HFFc6 (cell line): ENCODE measurements around the gene CCDC102A. TPM values are rescaled to one million over a fixed set of nuclear protein-coding genes. Genes with fewer than 3 reads are reported as not detected.

Source experiments
- DNase-seq: peaks from one replicate; pipeline ENCODE4 v3.0.0-alpha.2; 2018
- H3K27ac Mint-ChIP-seq: 2 replicates; pipeline ENCODE4 v1.8.0; 2020; ENCODE audit warnings: mild to moderate bottlenecking, mixed read lengths
- H3K27me3 Mint-ChIP-seq: 2 replicates; pipeline ENCODE4 v1.8.0; 2021; ENCODE audit warnings: mild to moderate bottlenecking, moderate library complexity, mixed read lengths; ENCODE audit not compliant: insufficient read depth
- H3K36me3 Mint-ChIP-seq: 2 replicates; pipeline ENCODE4 v1.8.0; 2021; ENCODE audit warnings: low read depth, mixed read lengths
- H3K4me1 Mint-ChIP-seq: 2 replicates; pipeline ENCODE4 v1.8.0; 2020; ENCODE audit warnings: low read depth, mixed read lengths
- H3K4me3 Mint-ChIP-seq: 2 replicates; pipeline ENCODE4 v1.8.0; 2020; ENCODE audit warnings: mild to moderate bottlenecking, moderate library complexity, mixed read lengths
- H3K9me3 Mint-ChIP-seq: 2 replicates; pipeline ENCODE4 v1.8.0; 2020; ENCODE audit warnings: mild to moderate bottlenecking, mixed read lengths
- CTCF ChIP-seq: fragments of 200-600 bp; sonication (generic); IDR thresholded peaks from 2 replicates; pipeline ENCODE4 v1.5.0; 2021; ENCODE audit warnings: antibody characterized with exemption, mild to moderate bottlenecking
- total RNA-seq, 6 experiments: library from RNA; stranded (reverse); fragmentation: NEBNext Ultra II Directional; extraction: Animal tissue kit (Norgen Biotek cat#: 25700); gene quantifications; 2 replicates in 1 of 6; 3 replicates in 5 of 6; pipeline ENCODE4 v1.2.3, GENCODE V29; 2021

The CCDC102A gene
- total RNA-seq, 6 experiments from 2014 or later, result 3.6 to 4.6 (median 4.1) TPM

- no peaks in the 10 kb centered on the region for H3K4me1 Mint-ChIP-seq
- H3K27ac Mint-ChIP-seq, result no peak overlapping the region
- H3K9me3 Mint-ChIP-seq, result no peaks in the 10 kb centered on the region
- no peak for DNase-seq
- no peak overlapping the region for H3K4me3 Mint-ChIP-seq
- no peak for TF ChIP-seq CTCF
- no peaks in the 10 kb centered on the region for H3K36me3 Mint-ChIP-seq
- peaks cover 3% of the 10 kb centered on the region; the same call in 1 of the 2 replicates for H3K27me3 Mint-ChIP-seq
Measured at GRCh38 chr16:57516176-57516725, 20.1 kb downstream of the CCDC102A start.

- DNase-seq, result no peak
Measured at GRCh38 chr16:57514791-57515600, 21.4 kb downstream of the CCDC102A start.

GRCh38 chr16:57514371-57514770, 22.0 kb downstream of the CCDC102A start:
- TF ChIP-seq CTCF, result no peak
- Mint-ChIP-seq H3K4me3 (no peak overlapping the region), H3K36me3 (no peaks in the 10 kb centered on the region)

More at GRCh38 chr16:57514791-57515600, 21.4 kb downstream of the CCDC102A start:
- no peak overlapping the region for H3K27ac Mint-ChIP-seq
- H3K9me3 Mint-ChIP-seq, result no peaks in the 10 kb centered on the region
- peaks cover 3% of the 10 kb centered on the region; the same call in 1 of the 2 replicates for H3K27me3 Mint-ChIP-seq
- H3K36me3 Mint-ChIP-seq, result no peaks in the 10 kb centered on the region
- no peak overlapping the region for H3K4me3 Mint-ChIP-seq
- H3K4me1 Mint-ChIP-seq, result no peaks in the 10 kb centered on the region
- TF ChIP-seq CTCF, result no peak

GRCh38 chr16:57513371-57514102, 22.8 kb downstream of the CCDC102A start:
- DNase-seq, result no peak
- no peak overlapping the region for H3K4me3 Mint-ChIP-seq

More at GRCh38 chr16:57514371-57514770, 22.0 kb downstream of the CCDC102A start:
- no peak for DNase-seq
- Mint-ChIP-seq H3K4me1 (no peaks in the 10 kb centered on the region), H3K27me3 (peaks cover 5% of the 10 kb centered on the region), H3K9me3 (no peaks in the 10 kb centered on the region), H3K27ac (no peak overlapping the region)

More at GRCh38 chr16:57513371-57514102, 22.8 kb downstream of the CCDC102A start:
- no peaks in the 10 kb centered on the region for H3K4me1 Mint-ChIP-seq
- no peak overlapping the region for H3K27ac Mint-ChIP-seq
- TF ChIP-seq CTCF, result no peak
- no peaks in the 10 kb centered on the region for H3K9me3 Mint-ChIP-seq
- peaks cover 13% of the 10 kb centered on the region for H3K27me3 Mint-ChIP-seq
- no peaks in the 10 kb centered on the region for H3K36me3 Mint-ChIP-seq
